Coronary artery (tissue), 2 donors: Measurements from ENCODE around the gene SYT1.

Source experiments
- DNase-seq: peaks from one replicate; pipeline ENCODE4 v3.0.0-alpha.2; 2017; ENCODE audit warnings: low spot score
- H3K27ac ChIP-seq, 2 donors: fragments of 200-600 bp; sonication (generic); one replicate each; pipeline ENCODE4 v1.5.1; 2016 to 2019
- H3K4me3 ChIP-seq: fragments of 200-600 bp; sonication (generic); 2 replicates; pipeline ENCODE4 v1.5.1; 2016; ENCODE audit warnings: mild to moderate bottlenecking, moderate library complexity
- CTCF ChIP-seq: fragments of 200-600 bp; sonication (generic); IDR thresholded peaks from one replicate; pipeline ENCODE4 v1.5.1; 2019; ENCODE audit warnings: antibody characterized with exemption

Gene SYT1

GRCh38 chr12:78928200-78929074 is 63.9 kb downstream of the SYT1 start:
- Histone ChIP-seq H3K27ac (no peak overlapping the region), H3K4me3 (no peak overlapping the region)
- no peak for DNase-seq
- no peak for TF ChIP-seq CTCF

GRCh38 chr12:78929075-78929418 is 64.5 kb downstream of the SYT1 start:
- no peak for TF ChIP-seq CTCF
- Histone ChIP-seq H3K4me3 (no peak overlapping the region), H3K27ac (no peak overlapping the region)
- DNase-seq: no peak

- DNase-seq: no peak
- TF ChIP-seq CTCF: no peak
- Histone ChIP-seq H3K4me3 (no peak overlapping the region), H3K27ac (no peak overlapping the region)
Observed at GRCh38 chr12:78931466-78931990, 67.0 kb downstream of the SYT1 start.

GRCh38 chr12:78933014-78933413 is 68.4 kb downstream of the SYT1 start:
- Histone ChIP-seq H3K4me3 (no peak overlapping the region), H3K27ac (no peak overlapping the region)
- TF ChIP-seq CTCF: no peak
- no peak for DNase-seq

- Histone ChIP-seq H3K27ac (no peak overlapping the region), H3K4me3 (no peak overlapping the region)
- DNase-seq: no peak
- no peak for TF ChIP-seq CTCF
Observed at GRCh38 chr12:78938341-78939084, 73.9 kb downstream of the SYT1 start.

GRCh38 chr12:78949532-78949931 is 85.0 kb downstream of the SYT1 start:
- no peak for DNase-seq
- H3K27ac ChIP-seq: no peak overlapping the region
- TF ChIP-seq CTCF: no peak
- H3K4me3 ChIP-seq: no peak overlapping the region
